Lower leg skin (tissue), 4 donors: ENCODE results near the gene KSR2. TPM values are rescaled to one million over a fixed set of nuclear protein-coding genes. Genes with fewer than 3 reads are reported as not detected.
A peak's percentile ranks its signal among the peaks of the same experiment; 100 is the strongest.
"Not testable (repeated sequence)": the region's sequence is repeated elsewhere in the genome, so short reads cannot be mapped to it uniquely, and the experiment has no call there.

Experiments used
- DNase-seq, 2 donors: peaks; one replicate each; pipeline ENCODE4 v3.0.0-alpha.2; 2019; ENCODE audit warnings: low spot score in 2 of 2
- H3K4me3 ChIP-seq: fragments of 200-600 bp; sonication (generic); 2 replicates; pipeline ENCODE4 v1.5.1; 2017; ENCODE audit warnings: mild to moderate bottlenecking, low read depth; ENCODE audit not compliant: poor library complexity, severe bottlenecking
- POLR2A ChIP-seq, 2 donors: fragments of 450-650 bp; IDR thresholded peaks; one replicate each; pipeline ENCODE4 v1.6.1; 2016 to 2017; ENCODE audit warnings: antibody characterized with exemption in 2 of 2, mild to moderate bottlenecking in 1 of 2, moderate library complexity in 1 of 2
- WGBS, 2 donors: methylation state at CpG; one replicate each; pipeline ENCODE4 v1.1.5; 2018; 5-methylcytosine and 5-hydroxymethylcytosine counted together
- intact Hi-C: fragments of 100-400 bp; cut with DNase I; formaldehyde crosslinking; loops from one replicate; pipeline ENCODE4 v1.15.0; 2023; ENCODE audit warnings: low total_unique reads
- total RNA-seq, 4 donors: library from RNA; depleted of rRNA; stranded (reverse); fragments of >200 nt; gene quantifications; one replicate each; pipeline ENCODE4 v1.1.0, GENCODE V29; 2016
- TF ChIP-seq, protein P1 (sequence below), 3 donors: fragments of 450-650 bp; IDR thresholded peaks; one replicate each; pipeline ENCODE4 v1.5.1; 2016; ENCODE audit warnings: antibody characterized with exemption in 3 of 3, mild to moderate bottlenecking in 3 of 3, moderate library complexity in 2 of 3

The KSR2 gene
- total RNA-seq, 4 donors from 2014 or later: 0.17 to 0.84 (median 0.35) TPM

- no peak overlapping the region for H3K4me3 ChIP-seq
- intact Hi-C loops: no loop called here
- no peak for TF ChIP-seq POLR2A (IDR thresholded peaks at IDR 0.05)
- TF ChIP-seq, protein P1, sequence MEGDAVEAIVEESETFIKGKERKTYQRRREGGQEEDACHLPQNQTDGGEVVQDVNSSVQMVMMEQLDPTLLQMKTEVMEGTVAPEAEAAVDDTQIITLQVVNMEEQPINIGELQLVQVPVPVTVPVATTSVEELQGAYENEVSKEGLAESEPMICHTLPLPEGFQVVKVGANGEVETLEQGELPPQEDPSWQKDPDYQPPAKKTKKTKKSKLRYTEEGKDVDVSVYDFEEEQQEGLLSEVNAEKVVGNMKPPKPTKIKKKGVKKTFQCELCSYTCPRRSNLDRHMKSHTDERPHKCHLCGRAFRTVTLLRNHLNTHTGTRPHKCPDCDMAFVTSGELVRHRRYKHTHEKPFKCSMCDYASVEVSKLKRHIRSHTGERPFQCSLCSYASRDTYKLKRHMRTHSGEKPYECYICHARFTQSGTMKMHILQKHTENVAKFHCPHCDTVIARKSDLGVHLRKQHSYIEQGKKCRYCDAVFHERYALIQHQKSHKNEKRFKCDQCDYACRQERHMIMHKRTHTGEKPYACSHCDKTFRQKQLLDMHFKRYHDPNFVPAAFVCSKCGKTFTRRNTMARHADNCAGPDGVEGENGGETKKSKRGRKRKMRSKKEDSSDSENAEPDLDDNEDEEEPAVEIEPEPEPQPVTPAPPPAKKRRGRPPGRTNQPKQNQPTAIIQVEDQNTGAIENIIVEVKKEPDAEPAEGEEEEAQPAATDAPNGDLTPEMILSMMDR (IDR thresholded peaks at IDR 0.05): no peak
- no peak for DNase-seq
- 67 to 86% methylated on average over 1 of the region's 1 CpG for WGBS, 2 donors
Measured at GRCh38 chr12:117733549-117733805, 235.3 kb downstream of the KSR2 start.

DNA sequence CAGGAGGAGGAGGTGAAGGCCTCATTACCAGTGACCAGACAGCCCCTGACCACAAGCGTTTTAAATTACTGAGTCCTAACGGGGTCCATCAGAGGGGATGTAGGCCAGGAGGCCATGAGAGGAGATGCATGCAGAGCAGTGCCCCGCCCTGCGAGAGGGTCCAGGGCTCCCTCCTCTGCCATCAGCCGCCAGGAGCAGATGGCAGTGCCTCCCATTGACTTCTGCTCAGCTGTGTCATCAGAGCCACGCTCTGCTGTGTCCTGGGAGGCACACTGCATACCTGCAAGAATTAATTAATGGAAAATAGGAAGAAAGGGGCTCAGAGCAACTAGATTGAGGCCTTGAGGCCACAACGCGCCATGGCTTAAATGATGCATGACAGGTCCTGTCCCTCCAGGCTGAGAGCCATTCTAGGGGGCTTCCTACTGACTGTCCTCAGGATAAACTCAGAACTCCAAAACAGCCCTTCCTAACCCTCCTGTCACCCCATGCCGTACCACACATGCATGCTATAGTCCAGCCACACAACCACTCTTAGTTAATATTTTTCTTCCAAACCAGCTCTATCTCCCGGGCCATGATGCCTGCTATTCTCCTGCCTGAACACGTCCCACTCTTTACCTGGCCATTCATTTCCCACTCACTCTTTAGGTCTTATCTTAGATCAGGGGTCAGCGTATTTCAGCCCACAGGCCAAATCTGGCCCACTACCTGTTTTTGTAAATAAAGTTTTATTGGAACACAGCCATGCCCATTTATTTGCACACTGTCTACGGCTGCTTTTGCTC is 235.8 kb downstream of the KSR2 start:
- TF ChIP-seq POLR2A (IDR thresholded peaks at IDR 0.05): no peak
- TF ChIP-seq, protein P1 (IDR thresholded peaks at IDR 0.05): no peak
- intact Hi-C loops: no loop called here
- WGBS, 2 donors: 85 to 87% methylated on average over 13 of the region's 13 CpGs
- DNase-seq: no peak
- H3K4me3 ChIP-seq: no peak overlapping the region

GRCh38 chr12:117731131-117731530 is 237.7 kb downstream of the KSR2 start:
- H3K4me3 ChIP-seq, DNase-seq, intact Hi-C loops: not testable (repeated sequence)
- WGBS, 2 donors: 92 to 98% methylated on average over 16 to 18 of the region's 32 CpGs

DNA sequence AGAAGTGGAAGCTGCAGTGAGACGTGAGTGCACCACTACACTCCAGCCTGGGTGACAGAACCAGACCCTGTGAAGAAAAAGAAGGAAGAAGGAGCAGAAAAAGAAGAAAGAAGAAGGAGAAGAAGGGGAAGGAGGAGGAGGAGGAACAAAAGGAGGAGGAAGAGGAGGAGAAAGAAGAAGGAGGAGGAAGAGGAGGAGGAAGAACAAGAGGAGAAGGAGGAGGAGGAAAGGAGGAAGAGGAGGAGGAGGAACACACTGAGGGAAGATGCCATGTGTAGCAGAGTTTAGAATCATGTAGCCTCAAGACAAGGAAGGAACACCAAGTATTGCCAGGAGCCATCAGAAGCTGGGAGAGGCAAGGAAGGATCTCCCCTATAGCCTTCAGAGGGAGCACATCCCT is 241.5 kb downstream of the KSR2 start:
- DNase-seq: no peak
- 71 to 76% methylated on average over 1 of the region's 1 CpG for WGBS, 2 donors
- intact Hi-C loops: no loop called here
- H3K4me3 ChIP-seq: no peak overlapping the region
- TF ChIP-seq, protein P1 (IDR thresholded peaks at IDR 0.05): no peak
- no peak for TF ChIP-seq POLR2A (IDR thresholded peaks at IDR 0.05)

- peak in 1 of 2 donors; percentile 25 for DNase-seq
- TF ChIP-seq POLR2A (IDR thresholded peaks at IDR 0.05): no peak
- intact Hi-C loops: no loop called here
- H3K4me3 ChIP-seq: no peak overlapping the region
- 48 to 53% methylated on average over 3 to 4 of the region's 4 CpGs for WGBS, 2 donors
Measured at GRCh38 chr12:117724543-117724942, 244.2 kb downstream of the KSR2 start.

GRCh38 chr12:117718559-117718958 is 250.2 kb downstream of the KSR2 start:
- no peak overlapping the region for H3K4me3 ChIP-seq
- TF ChIP-seq, protein P1 (IDR thresholded peaks at IDR 0.05): no peak
- no peak for TF ChIP-seq POLR2A (IDR thresholded peaks at IDR 0.05)
- DNase-seq: no peak
- WGBS, 2 donors: 37 to 47% methylated on average over 4 of the region's 4 CpGs
- intact Hi-C loops: no loop called here

DNA sequence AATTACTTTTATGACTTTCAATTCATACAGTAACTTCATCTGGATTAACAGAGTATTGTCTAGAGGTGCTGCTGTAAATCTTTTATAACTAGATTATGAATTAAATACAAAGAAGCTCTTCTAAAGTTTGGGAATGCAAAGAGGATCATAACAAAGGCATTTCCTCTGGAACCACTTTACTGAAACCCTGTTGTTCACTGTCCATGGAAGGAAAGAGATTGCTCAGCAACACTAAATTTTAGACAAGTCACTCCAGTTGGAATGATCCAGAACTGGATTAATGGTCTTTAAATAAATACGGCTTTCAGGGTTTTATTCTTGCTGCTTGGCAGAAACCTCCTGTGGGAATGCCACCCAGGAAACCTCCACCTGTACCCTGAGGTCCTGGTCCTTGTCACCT is 250.6 kb downstream of the KSR2 start:
- 50 to 67% methylated on average over 1 of the region's 1 CpG for WGBS, 2 donors
- intact Hi-C loops: no loop called here
- H3K4me3 ChIP-seq: no peak overlapping the region
- TF ChIP-seq, protein P1 (IDR thresholded peaks at IDR 0.05): no peak
- TF ChIP-seq POLR2A (IDR thresholded peaks at IDR 0.05): no peak
- peak in 1 of 2 donors; percentile 43 for DNase-seq
